ENCODE results near the gene THEMIS2. TPM values are rescaled to one million over a fixed set of nuclear protein-coding genes. Genes with fewer than 3 reads are reported as not detected.

Gene THEMIS2
- total RNA-seq (2014; rRNA removed; shearing (Covaris generic)) (19.3 and 32.4 TPM in 2 replicates), polyA plus RNA-seq (2016; fragmentation: Nextera tagmentation; extraction: Ambion mirVana) (8.1 and 10.0 TPM in 2 replicates)
- long read RNA-seq, partial matches to known transcripts = 1 of 8 reads
- long read RNA-seq, other reads (novel, unspliced or antisense) = 1 of 8 reads

DNA sequence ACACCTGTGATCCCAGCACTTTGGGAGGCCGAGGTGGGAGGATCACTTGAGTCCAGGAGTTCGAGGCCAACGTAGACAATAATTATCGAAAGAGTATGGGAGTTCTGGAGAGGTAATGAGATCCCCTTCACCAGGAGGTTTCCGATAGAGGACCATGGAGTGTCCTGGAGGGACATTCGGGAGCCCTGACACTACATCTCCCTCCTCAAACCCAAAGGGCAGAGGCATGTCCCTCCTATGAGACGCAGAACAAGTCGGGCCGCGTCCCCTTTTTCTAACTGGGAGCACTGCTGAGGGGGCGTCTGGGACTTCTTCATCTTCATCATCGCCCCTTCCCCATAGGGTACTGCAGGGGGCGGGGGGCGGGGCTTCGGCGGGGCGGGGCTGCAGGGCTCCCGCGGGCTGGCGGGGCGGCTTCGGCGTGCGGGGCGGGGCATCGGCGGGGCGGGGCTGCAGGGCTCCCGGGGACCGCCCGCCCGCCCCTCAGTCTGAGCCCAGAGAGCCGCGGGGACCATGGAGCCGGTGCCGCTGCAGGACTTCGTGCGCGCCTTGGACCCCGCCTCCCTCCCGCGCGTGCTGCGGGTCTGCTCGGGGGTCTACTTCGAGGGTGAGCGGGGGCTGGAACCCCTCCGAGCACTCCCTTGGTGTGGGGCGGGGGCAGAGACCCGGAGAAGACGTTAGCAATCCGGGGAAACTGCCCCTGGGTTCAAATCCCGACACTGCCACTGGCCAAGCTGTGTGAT is at the start of gene THEMIS2:
Gene THEMIS2 (plus strand): TSS at position 486 of the 743 bp plus-strand sequence. CDS start 28 bp downstream, at position 514.
- Mint-ChIP-seq H3K36me3 (ENCODE audit: low read depth) (peaks cover 3% of the 10 kb centered on the region; the same call in 2 of the 3 replicates), H3K27ac (no peak within 1 kb of the TSS), H3K9me3 (no peaks in the 10 kb centered on the region), H3K4me1 (peaks cover 4% of the 10 kb centered on the region), H3K27me3 (ENCODE audit: insufficient read depth, low read depth, poor library complexity) (peaks cover 11% of the 10 kb centered on the region), H3K4me3 (peak within 1 kb of the TSS; percentile 83)
- Histone ChIP-seq H3F3A (replicated peaks; ENCODE audit: low read depth) (0 out of 2 replicates have a peak, but pooled peaks cover 4% of the 10 kb centered on the region), H3K79me2 (replicated peaks; ENCODE audit: insufficient read depth) (no peaks in the 10 kb centered on the region), H4K20me1 (replicated peaks; ENCODE audit: insufficient read depth) (no peaks in the 10 kb centered on the region), H3K4me3 (peak within 1 kb of the TSS; percentile 87), H3K4me1 (ENCODE audit: insufficient read depth) (no peaks in the 10 kb centered on the region), H3K4me2 (peak within 1 kb of the TSS; percentile 87), H3K36me3 (ENCODE audit: insufficient read depth) (no peaks in the 10 kb centered on the region), H3K9me2 (ENCODE audit: insufficient read depth) (no peaks in the 10 kb centered on the region), H3K27ac (ENCODE audit: low read depth) (no peak within 1 kb of the TSS), H3K27me3 (ENCODE audit: insufficient read depth) (no peaks in the 10 kb centered on the region), H2AFZ (peak within 1 kb of the TSS; percentile 99)
- TF ChIP-seq POLR2AphosphoS5 (IDR thresholded peaks at IDR 0.05; ENCODE audit: low read depth) (peak; percentile 90), ZNF462 (CRISPR knock-in tag; IDR thresholded peaks at IDR 0.05) (no peak)
- DNase-seq (ENCODE audit: low spot score) (peak; percentile 86), ATAC-seq (peak; percentile 91)

DNA sequence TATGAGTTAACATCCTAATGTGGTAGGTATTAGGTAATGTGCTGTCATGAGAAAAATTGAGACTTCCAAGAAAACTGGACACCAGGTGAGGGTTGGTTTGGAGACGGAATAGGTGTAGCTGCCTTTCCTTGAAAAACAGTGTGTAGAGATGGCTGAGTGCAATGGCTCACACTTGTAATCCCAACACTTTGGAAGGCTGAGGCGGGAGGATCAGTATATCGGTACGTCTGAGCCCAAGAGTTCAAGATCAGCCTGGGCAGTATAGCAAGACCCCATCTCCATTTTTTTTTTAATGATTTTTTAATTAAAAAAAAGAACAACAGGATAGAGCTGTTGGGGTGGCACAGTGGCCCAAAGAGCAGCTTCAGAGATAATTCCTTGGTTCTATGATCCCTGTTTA is 48.6 kb upstream of the THEMIS2 start:
- Histone ChIP-seq H3F3A (replicated peaks; ENCODE audit: low read depth) (no peaks in the 10 kb centered on the region), H3K4me3 (no peak overlapping the region), H3K4me1 (ENCODE audit: insufficient read depth) (no peaks in the 10 kb centered on the region), H4K20me1 (replicated peaks; ENCODE audit: insufficient read depth) (no peaks in the 10 kb centered on the region), H3K79me2 (replicated peaks; ENCODE audit: insufficient read depth) (no peaks in the 10 kb centered on the region), H2AFZ (no peak overlapping the region), H3K9me2 (ENCODE audit: insufficient read depth) (no peaks in the 10 kb centered on the region), H3K36me3 (ENCODE audit: insufficient read depth) (0 out of 2 replicates have a peak, but pooled peaks cover 7% of the 10 kb centered on the region), H3K4me2 (no peak overlapping the region), H3K27me3 (ENCODE audit: insufficient read depth) (no peaks in the 10 kb centered on the region), H3K27ac (ENCODE audit: low read depth) (no peak overlapping the region)
- DNase-seq (ENCODE audit: low spot score) (no peak), ATAC-seq (no peak)
- no peaks in the 10 kb centered on the region for H3K36me3 Mint-ChIP-seq (ENCODE audit: low read depth)
- no peak overlapping the region for H3K4me3 Mint-ChIP-seq
- H3K4me1 Mint-ChIP-seq = no peaks in the 10 kb centered on the region
- H3K27ac Mint-ChIP-seq = no peak overlapping the region
- H3K27me3 Mint-ChIP-seq (ENCODE audit: insufficient read depth, low read depth, poor library complexity) = no peaks in the 10 kb centered on the region
- H3K9me3 Mint-ChIP-seq = no peaks in the 10 kb centered on the region
- TF ChIP-seq NANOG (IDR thresholded peaks at IDR 0.05; ENCODE audit: borderline replicate concordance) = no peak
- no peak for TF ChIP-seq ZNF331 (CRISPR knock-in tag; IDR thresholded peaks at IDR 0.05; ENCODE audit: low read depth)
- TF ChIP-seq EZH2phosphoT487 (IDR thresholded peaks at IDR 0.05; ENCODE audit: unreplicated experiment) = no peak
- TF ChIP-seq EZH2 (IDR thresholded peaks at IDR 0.05; ENCODE audit: low read depth, unreplicated experiment) = no peak
- TF ChIP-seq ZNF114 (CRISPR knock-in tag; IDR thresholded peaks at IDR 0.05) = no peak
- no peak for TF ChIP-seq REST (IDR thresholded peaks at IDR 0.05; ENCODE audit: unreplicated experiment)
